Measurements from ENCODE around the gene PLA2G4C. TPM values are rescaled to one million over a fixed set of nuclear protein-coding genes. Genes with fewer than 3 reads are reported as not detected.

PLA2G4C gene
- total and polyA plus RNA-seq, 2 of the 8 experiments (the other 6 are each of a cell fraction or from before 2014, with no cell fraction given), result 14.9 to 20.5 TPM

DNA sequence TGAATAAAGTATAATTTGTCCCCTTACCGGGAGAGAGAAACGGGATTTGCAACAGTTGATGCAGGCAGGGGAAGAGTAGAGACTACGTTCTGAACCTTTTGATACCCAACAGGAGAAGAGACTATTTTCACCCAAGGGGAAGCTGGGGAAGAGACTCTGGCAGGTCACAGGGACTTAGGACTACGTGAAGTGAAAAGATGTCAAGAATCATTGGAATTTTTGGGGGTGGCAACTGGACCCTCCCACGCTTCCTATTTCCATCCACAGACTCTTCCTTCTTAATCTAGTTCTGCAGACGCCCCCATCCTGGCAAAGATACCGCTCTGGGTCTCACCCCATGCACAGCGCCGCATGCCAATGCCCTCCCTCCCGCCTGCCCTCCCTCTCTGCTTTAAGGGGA is 80.5 kb downstream of the PLA2G4C start:
- H4K5ac ChIP-seq (ENCODE audit: insufficient read length, low read depth, low read length), result no peak overlapping the region
- TF ChIP-seq ZNF274 (IDR thresholded peaks at IDR 0.05; ENCODE audit: borderline replicate concordance, extremely low read depth, low read length) (no peak), CREB1 (IDR thresholded peaks at IDR 0.05) (no peak), SUZ12 (IDR thresholded peaks at IDR 0.05; ENCODE audit: low read length) (no peak), POLR2AphosphoS5 (IDR thresholded peaks at IDR 0.05; ENCODE audit: low read depth, low read length) (no peak), KDM4A (IDR thresholded peaks at IDR 0.05; ENCODE audit: low read depth, low read length, severe bottlenecking) (no peak), NRF1 (IDR thresholded peaks at IDR 0.05; ENCODE audit: low read depth, low read length) (no peak), RXRA (IDR thresholded peaks at IDR 0.05; ENCODE audit: insufficient read depth, low read depth, low read length) (no peak), CBX5 (IDR thresholded peaks at IDR 0.05; ENCODE audit: low read depth, low read length) (no peak), NANOG (IDR thresholded peaks at IDR 0.05; ENCODE audit: insufficient read depth, low read depth, low read length, poor library complexity, severe bottlenecking) (no peak), TAF1 (IDR thresholded peaks at IDR 0.05; ENCODE audit: low read depth, low read length) (no peak), RBBP5 (IDR thresholded peaks at IDR 0.05; ENCODE audit: borderline replicate concordance, low read depth, low read length) (no peak), JUN (IDR thresholded peaks at IDR 0.05; ENCODE audit: low read depth, low read length) (no peak)
- TF ChIP-seq, protein P1, sequence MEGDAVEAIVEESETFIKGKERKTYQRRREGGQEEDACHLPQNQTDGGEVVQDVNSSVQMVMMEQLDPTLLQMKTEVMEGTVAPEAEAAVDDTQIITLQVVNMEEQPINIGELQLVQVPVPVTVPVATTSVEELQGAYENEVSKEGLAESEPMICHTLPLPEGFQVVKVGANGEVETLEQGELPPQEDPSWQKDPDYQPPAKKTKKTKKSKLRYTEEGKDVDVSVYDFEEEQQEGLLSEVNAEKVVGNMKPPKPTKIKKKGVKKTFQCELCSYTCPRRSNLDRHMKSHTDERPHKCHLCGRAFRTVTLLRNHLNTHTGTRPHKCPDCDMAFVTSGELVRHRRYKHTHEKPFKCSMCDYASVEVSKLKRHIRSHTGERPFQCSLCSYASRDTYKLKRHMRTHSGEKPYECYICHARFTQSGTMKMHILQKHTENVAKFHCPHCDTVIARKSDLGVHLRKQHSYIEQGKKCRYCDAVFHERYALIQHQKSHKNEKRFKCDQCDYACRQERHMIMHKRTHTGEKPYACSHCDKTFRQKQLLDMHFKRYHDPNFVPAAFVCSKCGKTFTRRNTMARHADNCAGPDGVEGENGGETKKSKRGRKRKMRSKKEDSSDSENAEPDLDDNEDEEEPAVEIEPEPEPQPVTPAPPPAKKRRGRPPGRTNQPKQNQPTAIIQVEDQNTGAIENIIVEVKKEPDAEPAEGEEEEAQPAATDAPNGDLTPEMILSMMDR (IDR thresholded peaks at IDR 0.05; ENCODE audit: control extremely low read depth in 1 of 3, insufficient read depth in 1 of 3, low read depth in 1 of 3, low read length in 3 of 3), result no peak

More for the DNA sequence above, 80.5 kb downstream of the PLA2G4C start:
- Histone ChIP-seq H3K18ac (ENCODE audit: extremely low read depth, low read length) (no peak overlapping the region), H3K9me3 (ENCODE audit: insufficient read depth in 2 of 2, low read depth in 1 of 2, low read length in 1 of 2) (no peaks in the 10 kb centered on the region), H3K4me3 (ENCODE audit: extremely low read depth in 1 of 4, insufficient read depth in 2 of 4, low read depth in 3 of 4, low read length in 4 of 4) (no peak overlapping the region), H3K79me1 (ENCODE audit: low read depth, low read length) (no peaks in the 10 kb centered on the region), H3K56ac (replicated peaks; ENCODE audit: insufficient read length, low read depth, low read length) (no peak overlapping the region), H3K4ac (replicated peaks; ENCODE audit: insufficient read length, low read depth, low read length) (no peak overlapping the region), H2BK20ac (ENCODE audit: low read length) (no peak overlapping the region), H3K23ac (ENCODE audit: insufficient read length) (no peak overlapping the region), H3K36me3 (ENCODE audit: control insufficient read depth in 2 of 4, insufficient read depth in 4 of 4, low read length in 3 of 4) (no peaks in the 10 kb centered on the region), H3K79me2 (ENCODE audit: control insufficient read depth in 1 of 2, insufficient read depth in 2 of 2, low read length in 2 of 2) (no peaks in the 10 kb centered on the region), H2BK120ac (replicated peaks; ENCODE audit: low read depth, low read length) (no peak overlapping the region), H3K27me3 (replicated peaks in 1 of 4; ENCODE audit: control insufficient read depth in 3 of 4, extremely low read depth in 1 of 4, insufficient read depth in 3 of 4, low read length in 3 of 4) (no peaks in the 10 kb centered on the region), H3K4me1 (replicated peaks in 1 of 4; ENCODE audit: control insufficient read depth in 3 of 4, insufficient read depth in 4 of 4, low read length in 3 of 4) (no peaks in the 10 kb centered on the region), H3K9ac (replicated peaks in 1 of 4; ENCODE audit: extremely low read depth in 1 of 4, low read depth in 3 of 4, low read length in 3 of 4) (no peak overlapping the region), H2BK15ac (ENCODE audit: low read length) (no peak overlapping the region), H2AFZ (ENCODE audit: low read length) (peak overlapping the region; percentile 51), H3K23me2 (ENCODE audit: low read depth, low read length) (no peaks in the 10 kb centered on the region), H2BK5ac (ENCODE audit: low read depth, low read length) (no peak overlapping the region), H3K27ac (ENCODE audit: low read depth, low read length) (no peak overlapping the region), H2BK12ac (ENCODE audit: low read depth, low read length) (no peak overlapping the region), H4K91ac (replicated peaks; ENCODE audit: insufficient read length, low read length) (no peak overlapping the region), H4K8ac (ENCODE audit: extremely low read depth, insufficient read depth, low read length) (no peak overlapping the region), H3K14ac (ENCODE audit: insufficient read length) (no peak overlapping the region), H3K4me2 (ENCODE audit: insufficient read depth in 1 of 2, low read depth in 2 of 2, low read length in 2 of 2) (no peak overlapping the region), H2AK5ac (ENCODE audit: low read depth, low read length) (no peak overlapping the region), H4K20me1 (replicated peaks in 1 of 2; ENCODE audit: control insufficient read depth in 1 of 2, insufficient read depth in 2 of 2, low read length in 2 of 2) (no peaks in the 10 kb centered on the region)
- no peak for FAIRE-seq
- ChIA-PET POLR2A (ENCODE audit: partially characterized antibody) (no interaction called here), CTCF (ENCODE audit: partially characterized antibody) (interaction anchor here (1.7 kb wide), 2 partner anchors 9 to 39 kb away, joined by 6 to 9 read pairs; no protein-coding TSS in a partner anchor)
- DNase-seq (ENCODE audit: low read depth in 1 of 2, low spot score in 2 of 2), result no peak
- 90% methylated on average over 10 of the region's 10 CpGs; no CpG with 5 or more reads in 1 of the 2 experiments for WGBS, 2 experiments (ENCODE audit: extremely low coverage in 1 of 2, insufficient coverage in 1 of 2, insufficient read length in 1 of 2, insufficient replicate concordance in 2 of 2, low coverage in 1 of 2, low lambda C conversion rate in 2 of 2, missing lambda C conversion rate in 1 of 2)
